Germinal center (tissue), 1 donor: ENCODE measurements around the gene INO80D.
A peak's percentile ranks its signal among the peaks of the same experiment; 100 is the strongest.
"Not testable (repeated sequence)": the region's sequence is repeated elsewhere in the genome, so short reads cannot be mapped to it uniquely, and the experiment has no call there.

Experiments
- DNase-seq: peaks from one replicate; pipeline ENCODE4 v3.0.0; 2012; ENCODE audit warnings: mixed read lengths, low spot score

The INO80D gene

DNA sequence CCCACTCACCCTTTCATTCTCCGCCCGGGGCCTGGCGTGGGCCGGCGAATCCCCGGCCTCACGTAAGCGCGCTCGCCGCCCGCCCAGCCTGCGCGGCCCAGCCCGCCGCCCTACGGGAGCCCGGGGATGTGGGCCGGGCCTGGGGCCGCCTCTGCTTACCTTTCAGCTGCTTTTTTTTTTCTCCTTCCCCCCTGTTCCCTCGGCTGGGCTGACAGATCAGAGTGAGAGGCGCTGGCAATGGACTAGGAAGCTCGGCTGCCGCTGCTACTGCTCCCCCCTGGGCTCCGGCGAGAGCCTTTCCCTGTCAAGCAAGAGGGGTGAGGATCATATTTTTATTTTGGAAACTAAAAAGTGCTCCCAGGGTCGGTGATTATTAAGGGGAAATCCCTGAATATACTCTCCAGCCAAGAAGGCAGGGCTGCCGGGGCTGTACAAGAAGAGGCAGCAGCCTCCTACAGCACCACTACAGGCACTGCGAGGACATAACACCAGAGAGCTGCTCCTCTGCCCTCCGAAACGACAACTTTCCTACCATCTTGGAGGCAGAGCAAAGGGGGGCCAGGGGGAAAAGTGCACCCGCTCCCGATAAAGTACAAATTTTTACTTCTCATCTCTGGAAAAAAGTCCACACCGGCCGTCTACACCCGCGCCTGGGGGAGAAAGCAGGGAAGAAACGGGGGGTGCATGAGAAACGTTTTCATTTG is at the start of gene INO80D:
TSS of gene INO80D (minus strand) at position 433 of the 704 bp plus-strand sequence. CDS start 23,158 bp downstream, outside the sequence.
- DNase-seq: peak; percentile 79

DNA sequence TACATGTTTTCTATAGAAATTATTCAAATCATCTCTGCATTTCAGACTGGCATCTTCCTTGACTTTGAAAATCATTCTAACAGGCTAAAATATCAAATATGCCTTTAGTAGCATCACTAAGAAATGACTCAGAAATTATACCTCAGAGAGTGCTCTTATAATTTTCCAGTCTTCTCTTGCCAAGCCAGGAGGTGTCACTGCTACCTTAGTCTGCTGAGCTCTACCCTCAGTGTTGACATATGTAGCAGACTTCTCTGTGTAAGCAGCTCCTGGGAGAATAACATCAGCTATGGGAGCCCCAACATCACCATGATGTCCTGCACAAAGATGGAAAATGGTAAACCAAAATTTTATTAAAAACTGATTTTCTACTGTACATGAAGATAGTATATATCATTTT is 41.7 kb upstream of the INO80D start:
- DNase-seq: no peak

GRCh38 chr2:206125901-206126300 is 39.9 kb upstream of the INO80D start:
- no peak for DNase-seq

- DNase-seq: not testable (repeated sequence)
Measured at GRCh38 chr2:206122569-206122968, 36.6 kb upstream of the INO80D start.

- no peak for DNase-seq
Measured at GRCh38 chr2:206116278-206116677, 30.3 kb upstream of the INO80D start.

GRCh38 chr2:206115026-206115578 is 29.1 kb upstream of the INO80D start:
- DNase-seq: no peak

DNA sequence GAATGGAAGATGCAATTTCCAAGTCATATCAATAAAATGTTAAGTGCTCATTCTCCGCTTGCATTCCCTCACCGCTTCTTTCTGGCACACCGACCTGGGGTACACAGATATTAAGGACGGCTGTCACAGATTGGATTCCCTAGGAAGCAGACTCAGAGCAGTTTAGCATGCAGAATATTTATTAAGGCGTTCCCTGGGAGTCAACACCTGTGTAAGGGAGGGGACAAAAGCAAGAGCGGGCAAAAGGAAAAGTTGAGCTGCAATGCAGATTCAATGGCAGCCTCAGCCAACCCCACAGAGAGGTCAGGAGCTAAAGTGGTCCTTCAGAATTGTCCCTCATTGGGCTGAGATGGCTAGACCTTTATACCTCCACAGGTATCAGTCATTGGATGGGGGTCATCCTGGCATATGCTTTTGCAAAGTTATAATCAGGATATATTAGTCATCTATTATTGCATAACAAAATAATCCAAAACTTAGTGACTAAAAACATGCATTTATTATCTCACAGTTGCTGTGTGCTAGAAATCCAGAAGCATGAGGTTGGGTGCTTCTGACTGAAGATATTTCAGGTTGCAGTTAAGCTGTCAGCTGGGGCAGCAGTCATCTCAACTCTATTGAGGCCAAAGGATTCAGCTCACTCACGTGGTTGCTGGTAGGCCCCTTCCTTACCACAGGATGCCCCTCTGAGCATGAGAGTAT is 27.0 kb upstream of the INO80D start:
- DNase-seq: no peak

GRCh38 chr2:206112108-206112507 is 26.1 kb upstream of the INO80D start:
- DNase-seq: no peak

DNA sequence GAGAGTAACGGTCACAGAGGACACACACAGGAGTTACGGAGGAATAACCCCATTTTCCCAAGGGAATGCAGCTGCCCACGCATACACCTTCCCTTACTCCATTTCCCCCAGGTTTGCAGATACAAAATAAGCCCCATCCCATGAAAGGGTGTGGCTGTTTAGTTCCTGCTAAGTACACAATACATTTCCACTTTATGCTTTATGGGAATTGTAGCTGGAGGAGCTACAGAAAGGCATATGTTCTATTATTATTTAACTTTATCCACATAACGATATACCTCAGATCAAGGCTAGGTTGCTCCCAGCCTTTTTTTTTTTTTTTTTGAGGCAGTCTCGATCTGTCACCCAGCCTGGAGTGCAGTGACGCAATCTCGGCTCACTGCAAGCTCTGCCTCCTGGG is 22.7 kb upstream of the INO80D start:
- no peak for DNase-seq

- no peak for DNase-seq
Measured at GRCh38 chr2:206105541-206105940, 19.6 kb upstream of the INO80D start.

DNA sequence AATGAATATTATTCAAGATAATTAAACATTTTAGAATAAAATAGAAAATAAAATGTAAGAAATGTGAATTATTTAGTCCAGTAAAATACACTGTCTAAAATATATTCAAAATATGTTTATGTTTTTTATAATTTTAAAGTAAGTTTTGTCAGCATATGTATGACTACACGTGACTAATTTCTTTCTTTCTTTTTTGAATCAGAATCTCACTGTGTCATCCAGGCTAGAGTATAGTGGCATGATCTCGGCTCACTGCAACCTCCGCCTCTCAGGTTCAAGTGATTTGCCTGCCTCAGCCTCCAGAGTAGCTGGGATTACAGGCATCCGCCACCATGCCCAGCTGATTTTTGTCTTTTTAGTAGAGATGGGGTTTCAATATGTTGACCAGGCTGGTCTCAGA is 19.1 kb upstream of the INO80D start:
- no peak for DNase-seq

DNA sequence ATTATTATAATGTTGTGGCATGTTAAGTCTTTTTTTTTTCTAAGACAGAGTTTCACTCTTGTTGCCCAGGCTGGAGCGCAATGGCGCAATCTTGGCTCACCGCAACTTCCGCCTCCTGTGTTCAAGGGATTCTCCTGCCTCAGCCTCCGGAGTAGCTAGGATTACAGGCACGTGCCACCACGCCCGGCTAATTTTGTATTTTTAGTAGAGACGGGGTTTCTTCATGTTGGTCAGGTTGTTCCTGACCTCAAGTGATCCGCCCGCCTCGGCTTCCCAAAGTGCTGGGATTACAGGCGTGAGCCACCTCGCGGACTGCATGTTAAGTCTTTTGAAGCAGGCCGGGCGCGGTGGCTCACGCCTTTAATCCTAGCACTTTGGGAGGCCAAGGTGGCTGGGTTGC is 12.9 kb upstream of the INO80D start:
- not testable (repeated sequence) for DNase-seq

GRCh38 chr2:206098471-206098870 is 12.5 kb upstream of the INO80D start:
- DNase-seq: no peak

DNA sequence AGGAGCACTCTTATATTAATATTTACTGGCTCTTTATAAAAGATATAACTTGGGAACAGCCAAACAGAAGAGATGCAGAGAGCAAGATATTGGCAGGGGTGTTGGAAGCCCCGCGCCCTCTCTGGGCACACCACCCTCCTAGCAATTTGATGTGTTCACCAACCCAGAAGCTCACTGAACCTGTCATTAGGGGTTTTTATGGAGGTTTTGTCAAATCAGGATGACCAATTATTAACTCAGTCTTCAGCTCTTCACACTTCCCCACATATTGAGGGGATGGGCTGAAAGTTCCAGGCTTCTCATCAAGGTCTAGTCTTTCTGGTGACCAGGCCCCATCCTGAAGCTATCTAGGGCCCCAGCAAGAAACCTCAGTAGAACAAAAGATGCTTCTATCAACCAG is 10.9 kb upstream of the INO80D start:
- DNase-seq: no peak

DNA sequence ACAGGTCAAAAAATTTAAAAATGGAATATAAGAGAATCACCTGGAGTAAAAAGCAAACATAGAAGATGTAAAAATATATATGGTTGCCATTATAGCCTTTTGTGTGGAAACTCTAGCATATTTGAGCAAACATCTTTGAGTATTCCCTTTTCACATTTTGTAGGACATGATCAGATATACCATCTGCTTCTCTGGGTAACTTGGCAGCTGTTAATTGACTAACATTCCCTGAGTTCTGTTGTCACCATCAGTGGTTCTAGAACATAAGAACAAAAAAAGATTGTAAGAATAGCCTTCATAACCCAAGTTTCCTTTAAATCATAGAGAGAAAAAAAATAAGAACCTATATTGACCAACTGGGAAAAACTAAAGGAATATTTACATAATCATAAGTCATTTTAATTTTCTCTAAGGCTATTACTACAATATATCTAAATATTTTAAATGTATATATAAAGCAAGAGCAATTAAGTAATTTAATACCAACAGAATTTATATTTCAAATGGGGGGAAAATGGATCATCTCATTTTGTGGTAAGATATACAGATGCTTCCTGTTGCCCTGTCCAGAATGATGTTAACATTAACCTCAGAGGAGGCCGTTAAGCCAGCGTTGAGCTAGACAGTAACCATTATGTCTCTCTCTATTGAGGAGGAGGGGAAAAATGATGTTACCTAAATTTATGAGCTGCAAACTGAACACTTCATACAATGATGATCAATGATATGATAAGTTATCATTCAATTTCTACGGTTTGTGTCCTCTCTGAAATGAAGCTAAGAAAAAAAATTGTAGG is 9.8 kb upstream of the INO80D start:
- DNase-seq: no peak

DNA sequence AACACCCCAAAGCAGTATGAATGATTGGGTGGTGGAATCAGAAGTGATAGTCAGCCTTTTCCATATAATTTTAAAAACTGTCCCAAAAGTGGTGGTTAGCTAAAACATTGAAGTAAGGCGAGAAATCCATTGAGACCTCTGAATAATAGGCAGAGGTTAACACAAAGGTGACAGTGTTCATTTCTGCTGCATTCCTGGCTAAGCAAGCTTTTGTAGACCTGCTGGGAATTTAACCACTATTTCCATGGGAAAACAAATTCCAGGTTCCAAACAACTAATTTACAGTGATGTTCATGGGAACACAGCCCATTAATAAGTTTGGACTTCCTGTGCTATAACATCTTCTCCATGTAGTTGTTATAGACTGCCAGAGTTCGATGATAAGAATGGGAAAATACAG is 6.3 kb upstream of the INO80D start:
- DNase-seq: no peak

GRCh38 chr2:206088248-206088647 is 2.3 kb upstream of the INO80D start:
- DNase-seq: no peak

GRCh38 chr2:206086716-206087350 is 859 bp upstream of the INO80D start:
- DNase-seq: no peak

DNA sequence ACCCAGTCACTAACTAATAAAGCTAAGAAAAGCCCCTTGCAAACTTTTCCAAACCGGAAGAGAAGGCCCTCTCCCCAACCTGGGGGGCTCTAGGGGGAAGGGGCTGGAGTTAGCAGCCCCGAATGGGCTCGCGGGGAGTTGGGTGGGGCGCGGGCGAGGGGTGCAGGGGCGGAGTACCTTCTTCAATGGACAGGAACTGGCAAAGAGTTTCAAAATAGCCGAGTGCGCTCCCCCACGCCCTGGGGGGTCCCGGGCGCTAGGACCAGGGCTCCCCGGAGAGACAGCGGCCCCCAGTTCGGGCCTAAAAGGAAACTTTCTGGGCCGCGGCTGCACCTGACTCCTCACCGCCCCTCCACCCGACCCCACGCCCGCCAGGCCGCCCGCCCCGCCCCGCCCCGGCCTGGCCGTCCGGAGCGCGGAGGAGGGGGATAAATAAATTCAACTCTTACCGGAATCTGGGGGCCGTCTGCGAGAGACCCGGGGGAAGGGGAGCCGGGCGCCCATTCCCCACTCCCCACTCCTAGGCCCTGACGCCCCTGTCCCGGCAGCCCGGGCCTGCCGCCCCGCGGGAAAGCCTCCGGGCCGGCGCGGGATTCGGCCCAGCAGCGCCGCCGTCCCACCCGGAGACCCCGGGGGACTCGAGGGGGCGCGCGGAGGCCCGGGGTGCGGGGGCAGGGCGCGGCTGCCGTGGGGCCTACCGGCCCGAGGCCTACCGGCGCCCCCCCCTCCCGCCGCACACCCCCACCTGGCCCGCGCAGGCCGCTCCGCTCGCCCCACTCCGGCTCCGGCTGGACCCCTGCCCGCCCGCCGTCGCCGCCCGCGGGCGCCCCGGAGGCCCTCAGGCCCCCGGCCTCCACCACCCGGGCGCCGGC is 868 bp downstream of the INO80D start:
- DNase-seq: peak; percentile 60

- peak; percentile 18 for DNase-seq
Measured at GRCh38 chr2:206084439-206084869, 1.5 kb downstream of the INO80D start.
